ENCODE results near the gene THOC6.

THOC6 gene

GRCh38 chr16:3023669-3024478 lies at the start of gene THOC6, which contains the start of gene HCFC1R1:
TSS of gene THOC6 (plus strand) at chr16:3024035. CDS start at chr16:3024327, 292 bp downstream.
TSS of gene HCFC1R1 (minus strand) at chr16:3023942. CDS start at chr16:3023941, 1 bp downstream.
- peak; percentile 95 for DNase-seq

GRCh38 chr16:2974319-2975056 lies 49.3 kb upstream of the THOC6 start:
- no peak for DNase-seq

GRCh38 chr16:2975161-2975795 lies 48.6 kb upstream of the THOC6 start:
- no peak for DNase-seq

GRCh38 chr16:2976201-2976600 lies 47.6 kb upstream of the THOC6 start:
- no peak for DNase-seq

- DNase-seq, result no peak
Observed at GRCh38 chr16:2976673-2977072, 47.2 kb upstream of the THOC6 start.

- DNase-seq, result no peak
Observed at GRCh38 chr16:2977440-2977839, 46.4 kb upstream of the THOC6 start.

GRCh38 chr16:2979669-2980226 lies 44.1 kb upstream of the THOC6 start:
- no peak for DNase-seq

GRCh38 chr16:2980227-2981176 lies 43.3 kb upstream of the THOC6 start, which contains the start of gene PKMYT1:
TSS of gene PKMYT1 (minus strand) at chr16:2980446. CDS start at chr16:2979657, 789 bp downstream.
- DNase-seq, result peak; percentile 41

- no peak for DNase-seq
Observed at GRCh38 chr16:2981177-2981898, 42.5 kb upstream of the THOC6 start.

- DNase-seq, result no peak
Observed at GRCh38 chr16:2981899-2982250, 42.0 kb upstream of the THOC6 start.

- no peak for DNase-seq
Observed at GRCh38 chr16:2982402-2982801, 41.4 kb upstream of the THOC6 start.

GRCh38 chr16:2983706-2984136 lies 40.1 kb upstream of the THOC6 start:
- peak; percentile 20 for DNase-seq

GRCh38 chr16:2985462-2985861 lies 38.4 kb upstream of the THOC6 start:
- DNase-seq, result peak; percentile 49

GRCh38 chr16:2985893-2986355 lies 37.9 kb upstream of the THOC6 start:
- peak; percentile 93 for DNase-seq

GRCh38 chr16:2986623-2987188 lies 37.1 kb upstream of the THOC6 start:
- no peak for DNase-seq

GRCh38 chr16:2987286-2987685 lies 36.5 kb upstream of the THOC6 start:
- no peak for DNase-seq

- peak; percentile 60 for DNase-seq
Observed at GRCh38 chr16:2987833-2988232, 36.0 kb upstream of the THOC6 start.

- no peak for DNase-seq
Observed at GRCh38 chr16:2988590-2989099, 35.2 kb upstream of the THOC6 start.

- DNase-seq, result no peak
Observed at GRCh38 chr16:2990891-2991290, 32.9 kb upstream of the THOC6 start.

- no peak for DNase-seq
Observed at GRCh38 chr16:2991566-2992261, 32.1 kb upstream of the THOC6 start.

Measured in DMS 273 treated with DMSO at 0.1 percent for 48 hours (cell line).